GM21825 (cell line): ENCODE data around the gene KDM4C.
"Not testable (repeated sequence)": the region's sequence is repeated elsewhere in the genome, so short reads cannot be mapped to it uniquely, and the experiment has no call there.

Experiments used
- ATAC-seq: cut with Tn5 transposase; IDR thresholded peaks from one replicate; pipeline ENCODE4 v1.9.1; 2021; ENCODE audit warnings: mild to moderate bottlenecking, moderate library complexity; ENCODE audit not compliant: unreplicated experiment

KDM4C gene

GRCh38 chr9:6763244-6763643 is 5.5 kb downstream of the KDM4C start:
- ATAC-seq = no peak

GRCh38 chr9:6764011-6764410 is 6.2 kb downstream of the KDM4C start:
- ATAC-seq = no peak

DNA sequence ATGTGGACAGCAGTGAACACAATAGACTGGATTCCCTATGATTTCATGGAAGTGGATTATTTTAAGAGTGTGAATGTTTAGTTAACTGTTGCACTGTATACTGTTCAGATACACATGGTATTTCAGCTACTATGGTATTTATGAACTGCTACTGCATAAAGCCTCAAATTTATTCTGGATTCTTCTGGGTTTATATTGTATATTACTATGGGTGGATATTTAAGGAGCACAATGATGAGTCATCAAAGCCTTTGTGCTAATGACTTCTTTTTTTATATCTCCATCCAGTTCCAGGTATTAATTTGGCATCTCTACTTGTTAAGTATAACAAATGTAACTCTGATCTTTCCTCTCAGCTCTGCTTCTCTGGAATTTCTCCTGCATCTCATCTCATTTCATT is 6.8 kb downstream of the KDM4C start:
- ATAC-seq = no peak

GRCh38 chr9:6764950-6765349 is 7.2 kb downstream of the KDM4C start:
- ATAC-seq = no peak

DNA sequence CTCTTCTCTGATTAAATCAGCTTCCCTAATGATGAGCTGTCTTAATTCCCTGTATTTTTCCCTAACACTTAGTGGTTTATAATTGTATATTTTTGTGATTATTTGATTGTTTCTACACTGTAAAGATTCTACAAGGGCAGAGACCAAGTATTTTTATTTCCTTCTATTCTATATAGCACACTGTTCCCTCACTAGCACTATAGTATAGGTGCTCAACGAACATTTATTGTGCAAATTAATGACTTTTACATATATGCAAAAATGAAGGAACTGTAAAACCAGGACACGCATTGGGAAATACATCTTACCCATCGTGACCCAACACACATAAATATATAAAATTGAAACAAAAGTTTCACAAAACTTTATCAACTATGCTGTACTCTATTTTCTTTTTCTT is 7.6 kb downstream of the KDM4C start:
- ATAC-seq = no peak

DNA sequence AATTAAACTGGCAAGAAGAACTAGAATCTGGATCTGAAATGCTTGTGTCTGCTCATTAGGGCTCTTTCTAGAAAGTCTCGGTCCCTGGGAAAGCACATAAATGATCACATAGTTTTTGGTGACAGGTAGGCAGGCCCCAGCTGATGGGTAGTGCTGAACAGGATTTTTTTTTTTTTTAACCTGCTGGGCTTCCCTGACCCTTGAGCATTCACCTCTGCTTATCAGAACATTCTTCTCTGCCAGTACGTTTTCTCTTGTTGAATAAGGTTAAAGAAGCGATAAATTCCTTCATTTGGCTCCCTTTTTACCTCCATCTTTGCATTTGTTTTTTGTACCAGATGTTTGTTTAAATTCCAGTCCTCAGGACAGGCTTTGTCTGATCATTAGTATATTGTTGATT is 8.8 kb downstream of the KDM4C start:
- no peak for ATAC-seq

GRCh38 chr9:6768587-6768986 is 10.8 kb downstream of the KDM4C start:
- ATAC-seq = not testable (repeated sequence)

DNA sequence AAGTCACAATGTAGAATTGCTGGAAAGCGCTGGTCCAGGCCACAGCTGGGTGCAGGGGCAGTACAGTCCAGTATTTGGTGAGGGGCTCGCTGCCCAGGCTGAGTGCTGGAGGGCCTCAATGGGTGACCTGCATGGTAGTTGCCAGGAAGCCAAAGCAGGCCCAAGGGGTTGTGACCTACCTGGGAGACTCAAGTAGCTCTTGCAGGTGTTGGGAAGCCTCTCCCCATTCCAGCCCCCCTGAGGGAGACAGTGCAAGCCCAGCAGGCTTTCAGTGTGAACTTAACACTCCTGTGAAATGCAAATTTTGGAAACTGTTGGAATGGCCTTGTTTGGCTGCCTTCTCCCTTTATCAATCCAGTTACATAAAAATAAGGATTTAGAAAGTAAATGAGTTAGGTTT is 13.9 kb downstream of the KDM4C start:
- no peak for ATAC-seq

- ATAC-seq = no peak
These were observed 19.6 kb downstream of the KDM4C start for GRCh38 chr9:6777213-6777902.

GRCh38 chr9:6779417-6780241 is 21.9 kb downstream of the KDM4C start:
- no peak for ATAC-seq

GRCh38 chr9:6780690-6781089 is 22.9 kb downstream of the KDM4C start:
- no peak for ATAC-seq

DNA sequence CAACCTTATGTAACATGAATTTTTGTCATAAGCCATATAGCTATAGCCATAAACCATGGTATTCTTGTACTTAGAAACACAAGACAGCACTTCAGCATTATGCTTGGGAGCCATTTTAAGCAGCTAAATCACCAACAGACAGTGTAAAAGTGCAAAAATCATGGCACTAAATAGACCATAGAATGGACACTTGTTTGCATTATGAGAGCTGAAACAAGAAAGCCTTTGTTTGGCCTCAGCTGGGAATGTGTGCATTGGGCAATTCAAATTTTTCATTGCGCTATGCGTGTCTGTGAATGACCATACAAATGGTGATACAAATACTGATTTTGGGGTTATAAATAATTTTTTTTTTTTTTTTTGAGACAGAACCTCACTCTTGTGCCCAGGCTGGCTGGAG is 23.7 kb downstream of the KDM4C start:
- ATAC-seq = no peak

- no peak for ATAC-seq
These were observed 24.6 kb downstream of the KDM4C start for GRCh38 chr9:6782345-6782744.

DNA sequence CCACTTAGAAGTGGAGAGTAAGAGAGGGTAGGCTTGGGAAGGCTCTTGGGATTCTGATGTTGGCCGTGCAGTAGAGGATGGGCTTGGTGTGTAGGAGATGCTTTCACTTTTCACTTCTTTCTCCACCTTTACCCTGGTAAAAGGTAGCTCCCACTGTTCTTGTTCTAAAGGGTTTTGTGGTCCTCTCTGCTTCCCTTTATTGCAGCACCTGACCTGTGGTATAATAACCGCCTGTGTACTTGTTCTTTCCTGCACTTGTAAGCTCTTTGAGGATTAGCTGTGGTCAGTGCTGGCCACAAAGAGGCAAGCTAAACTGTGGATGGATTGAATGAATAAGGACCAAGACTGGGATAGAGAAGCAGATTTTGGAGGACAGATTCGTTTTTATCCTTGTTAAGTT is 25.2 kb downstream of the KDM4C start:
- ATAC-seq = no peak

- no peak for ATAC-seq
These were observed 26.0 kb downstream of the KDM4C start for GRCh38 chr9:6783753-6784152.

GRCh38 chr9:6785682-6786081 is 27.9 kb downstream of the KDM4C start:
- ATAC-seq = no peak

GRCh38 chr9:6787793-6788161 is 30.0 kb downstream of the KDM4C start:
- no peak for ATAC-seq

- ATAC-seq = no peak
These were observed 30.6 kb downstream of the KDM4C start for GRCh38 chr9:6788162-6789016.

DNA sequence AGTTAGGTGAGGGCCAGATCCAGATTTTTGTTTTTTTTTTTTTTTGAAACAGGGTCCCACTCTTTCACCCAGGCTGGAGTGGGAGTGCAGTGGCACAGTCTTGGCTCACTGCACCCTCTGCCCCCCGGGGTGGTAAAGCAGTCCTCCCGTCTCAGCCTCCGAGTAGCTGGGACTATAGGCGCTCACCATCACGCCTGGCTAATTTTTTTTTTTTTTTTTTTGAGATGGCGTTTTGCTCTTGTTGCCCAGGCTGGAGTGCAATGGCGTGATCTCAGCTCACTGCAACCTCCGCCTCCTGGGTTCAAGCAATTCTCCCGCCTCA is 31.2 kb downstream of the KDM4C start:
- ATAC-seq = not testable (repeated sequence)

GRCh38 chr9:6790866-6791265 is 33.1 kb downstream of the KDM4C start:
- ATAC-seq = no peak

GRCh38 chr9:6793203-6793602 is 35.4 kb downstream of the KDM4C start:
- no peak for ATAC-seq

GRCh38 chr9:6794936-6795335 is 37.2 kb downstream of the KDM4C start:
- ATAC-seq = no peak
